Activated CD4-positive, alpha-beta T cell treated with anti-CD3 and anti-CD28 coated beads, Interleukin-2, amount 10 ng/mL, durations not matched to agents 7 days and 5 days (primary cell): ENCODE measurements around the gene PARP4. TPM values are rescaled to one million over a fixed set of nuclear protein-coding genes. Genes with fewer than 3 reads are reported as not detected.
"Not testable (repeated sequence)": the region's sequence is repeated elsewhere in the genome, so short reads cannot be mapped to it uniquely, and the experiment has no call there.

Experiments used
- CTCF ChIA-PET: fragments of 350-600 bp; sonication (Branson Sonifier 250); formaldehyde crosslinking; loops from one replicate; lab custom pipeline; 2021; ENCODE audit warnings: antibody characterized with exemption; lab: Charles Lee
- POLR2A ChIA-PET: fragments of 350-600 bp; sonication (Branson Sonifier 250); formaldehyde crosslinking; loops from one replicate; lab custom pipeline; 2021; ENCODE audit warnings: antibody characterized with exemption; lab: Charles Lee
- DNase-seq: peaks from one replicate; pipeline ENCODE4 v3.0.0-alpha.2; 2020
- H3K27ac Mint-ChIP-seq: one replicate; pipeline ENCODE4 v1.8.0; 2021; ENCODE audit warnings: mild to moderate bottlenecking, moderate library complexity, mixed read lengths
- H3K27me3 Mint-ChIP-seq: one replicate; pipeline ENCODE4 v1.8.0; 2021; ENCODE audit warnings: mixed read lengths
- H3K36me3 Mint-ChIP-seq: one replicate; pipeline ENCODE4 v1.8.0; 2021; ENCODE audit warnings: low read depth, mixed read lengths
- H3K4me1 Mint-ChIP-seq: one replicate; pipeline ENCODE4 v1.8.0; 2021; ENCODE audit warnings: mixed read lengths
- H3K4me3 Mint-ChIP-seq: one replicate; pipeline ENCODE4 v1.8.0; 2021; ENCODE audit warnings: mild to moderate bottlenecking, moderate library complexity, mixed read lengths
- H3K9me3 Mint-ChIP-seq: one replicate; pipeline ENCODE4 v1.8.0; 2021; ENCODE audit warnings: mixed read lengths
- total RNA-seq, 2 experiments: library from RNA; stranded (reverse); gene quantifications; one replicate each; pipeline ENCODE4 v1.2.3, GENCODE V29; 2021

PARP4 gene
- total RNA-seq, result 10 to 100 TPM; 67.8 to 76.4 TPM

DNA sequence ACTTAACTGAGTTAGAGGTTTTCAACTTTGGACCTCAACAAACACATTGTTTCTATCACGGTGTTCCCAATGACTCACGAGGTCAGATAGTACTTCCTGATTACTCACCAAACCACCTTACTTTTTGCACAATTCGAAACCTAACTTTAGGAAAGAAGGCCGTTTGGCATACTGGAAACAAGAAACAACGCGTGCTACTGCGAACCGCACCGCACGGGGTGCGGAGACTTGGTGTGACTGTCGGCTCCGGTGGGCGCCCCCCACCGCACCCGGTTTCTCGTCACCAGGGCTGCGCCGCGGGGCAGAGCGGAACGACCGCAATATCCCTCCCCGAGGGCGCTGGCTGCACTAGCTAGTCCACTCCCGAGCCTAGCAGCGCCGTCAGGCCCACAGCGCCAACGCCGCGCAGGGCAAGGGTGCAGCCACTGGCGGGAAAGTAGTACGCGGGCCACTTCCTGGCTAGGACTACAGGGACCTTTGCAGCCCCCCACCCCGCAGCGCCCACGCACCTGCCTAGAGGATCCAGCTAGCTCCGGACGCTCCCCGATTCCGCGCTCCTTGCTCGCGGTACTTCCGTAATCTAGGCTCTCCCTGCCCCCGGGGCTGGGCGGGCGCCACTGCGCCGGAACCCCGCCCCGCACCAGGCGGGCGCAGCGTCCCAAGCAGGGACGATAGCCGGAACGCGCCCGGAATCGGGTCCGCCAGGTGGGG lies at the start of gene PARP4:
Gene PARP4, minus strand, starts transcription at position 582 of the 711 bp plus-strand sequence. CDS start 9,002 bp downstream, outside the sequence.
- H3K27ac Mint-ChIP-seq, result peak within 1 kb of the TSS; percentile 87
- peak within 1 kb of the TSS; percentile 83 for H3K4me3 Mint-ChIP-seq
- ChIA-PET POLR2A (interaction anchor here (0.6 kb wide), 1 partner anchor 242 kb away, joined by 3 read pairs; no protein-coding TSS in a partner anchor), CTCF (no interaction called here)
- H3K27me3 Mint-ChIP-seq, result no peaks in the 10 kb centered on the region
- peak; percentile 75 for DNase-seq
- H3K9me3 Mint-ChIP-seq, result peaks cover 3% of the 10 kb centered on the region
- H3K36me3 Mint-ChIP-seq, result peaks cover 16% of the 10 kb centered on the region
- H3K4me1 Mint-ChIP-seq, result peaks cover 34% of the 10 kb centered on the region

GRCh38 chr13:24560579-24561187 lies 48.1 kb upstream of the PARP4 start:
- Mint-ChIP-seq H3K27me3 (peaks cover 42% of the 10 kb centered on the region), H3K4me1 (peaks cover 12% of the 10 kb centered on the region)
- POLR2A ChIA-PET, H3K27ac Mint-ChIP-seq, H3K36me3 Mint-ChIP-seq, H3K9me3 Mint-ChIP-seq, CTCF ChIA-PET, H3K4me3 Mint-ChIP-seq, DNase-seq: not testable (repeated sequence)

- peaks cover 12% of the 10 kb centered on the region for H3K4me1 Mint-ChIP-seq
- H3K4me3 Mint-ChIP-seq, CTCF ChIA-PET, H3K36me3 Mint-ChIP-seq, DNase-seq, H3K9me3 Mint-ChIP-seq, H3K27ac Mint-ChIP-seq, POLR2A ChIA-PET: not testable (repeated sequence)
- H3K27me3 Mint-ChIP-seq, result peaks cover 37% of the 10 kb centered on the region
Measured at GRCh38 chr13:24559431-24560218, 47.0 kb upstream of the PARP4 start.

DNA sequence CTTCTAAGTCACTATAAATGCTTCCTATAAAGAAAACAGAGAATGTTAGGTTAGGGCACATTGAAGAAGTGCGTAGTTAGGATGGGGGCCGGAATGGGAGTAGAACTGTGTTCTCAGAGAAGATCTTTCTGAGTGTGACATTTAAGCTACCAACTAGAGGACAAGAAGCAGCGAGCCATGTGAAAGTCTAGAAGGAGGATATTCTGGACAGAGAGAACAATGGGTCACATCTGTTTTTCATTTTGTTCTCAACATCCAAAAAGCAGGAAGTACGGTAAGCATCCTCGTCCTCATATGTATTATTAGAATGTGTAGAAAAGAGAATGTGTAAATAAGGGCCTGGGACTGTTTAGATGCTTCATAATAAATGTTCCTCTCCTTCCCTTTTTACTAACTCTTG lies 44.5 kb upstream of the PARP4 start:
- no peak overlapping the region for H3K4me3 Mint-ChIP-seq
- no peak for DNase-seq
- no peaks in the 10 kb centered on the region for H3K9me3 Mint-ChIP-seq
- H3K27ac Mint-ChIP-seq, result no peak overlapping the region
- no peaks in the 10 kb centered on the region for H3K36me3 Mint-ChIP-seq
- H3K4me1 Mint-ChIP-seq, result peaks cover 12% of the 10 kb centered on the region
- peaks cover 43% of the 10 kb centered on the region for H3K27me3 Mint-ChIP-seq
- CTCF ChIA-PET, result interaction anchor here (1.4 kb wide), 1 partner anchor 16 kb away, joined by 3 read pairs; no protein-coding TSS in a partner anchor
- POLR2A ChIA-PET, result interaction anchor here (0.6 kb wide), 1 partner anchor 290 kb away, joined by 3 read pairs; no protein-coding TSS in a partner anchor

- peaks cover 51% of the 10 kb centered on the region for H3K27me3 Mint-ChIP-seq
- POLR2A ChIA-PET, H3K27ac Mint-ChIP-seq: not testable (repeated sequence)
Measured at GRCh38 chr13:24553892-24554291, 41.3 kb upstream of the PARP4 start.

DNA sequence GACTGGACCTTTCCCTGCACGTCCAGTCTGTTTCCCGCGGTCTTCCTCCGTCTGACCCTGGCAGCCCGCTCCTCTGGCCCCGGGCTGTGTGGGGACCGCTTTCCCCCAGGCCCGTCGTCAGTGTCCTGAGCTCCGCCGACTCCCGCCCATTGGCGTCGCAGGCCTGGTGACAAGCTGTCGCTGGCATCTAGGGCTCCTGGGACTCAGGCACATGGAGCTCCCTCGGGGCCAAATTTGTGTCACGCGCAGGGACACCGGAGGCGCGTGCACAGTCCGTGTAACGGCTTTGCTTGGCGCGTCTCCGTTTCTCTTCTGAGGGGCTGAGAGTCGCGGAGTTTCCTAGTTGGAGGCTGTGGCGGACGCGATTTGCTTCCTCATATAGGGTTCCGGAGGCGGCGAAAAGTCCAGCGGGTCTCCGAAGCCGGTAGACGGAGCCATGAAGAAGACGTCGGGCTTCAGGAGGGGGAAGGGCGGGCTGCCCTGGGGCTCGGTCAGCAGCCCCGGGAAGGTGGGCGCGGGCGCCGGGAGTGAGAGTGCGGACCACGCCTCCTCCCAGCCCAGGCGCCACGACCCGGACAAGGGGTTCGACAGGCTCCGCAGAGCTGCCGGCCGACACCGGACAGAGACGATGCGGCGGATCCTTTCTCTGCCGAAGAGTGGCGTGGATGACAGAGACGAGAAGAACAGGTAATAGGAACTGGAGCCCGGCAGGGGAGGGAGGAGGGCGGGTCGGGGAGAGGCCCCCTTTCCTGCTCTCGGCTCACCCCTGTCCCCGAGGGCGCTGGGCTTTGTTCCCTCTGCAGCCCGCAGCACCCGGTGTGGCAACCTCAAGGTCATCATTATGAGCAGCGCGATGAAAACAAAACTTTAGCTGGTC lies 29.1 kb upstream of the PARP4 start:
- H3K9me3 Mint-ChIP-seq, H3K4me1 Mint-ChIP-seq, H3K27ac Mint-ChIP-seq, H3K36me3 Mint-ChIP-seq, POLR2A ChIA-PET: not testable (repeated sequence)
- Mint-ChIP-seq H3K4me3 (peak overlapping the region; percentile 70), H3K27me3 (peaks cover 59% of the 10 kb centered on the region)
- DNase-seq, result peak; percentile 18
- CTCF ChIA-PET, result interaction anchor here (1.0 kb wide), 1 partner anchor 16 kb away, joined by 3 read pairs; no protein-coding TSS in a partner anchor

More at GRCh38 chr13:24553892-24554291, 41.3 kb upstream of the PARP4 start:
- H3K4me3 Mint-ChIP-seq, H3K4me1 Mint-ChIP-seq, H3K9me3 Mint-ChIP-seq, CTCF ChIA-PET, DNase-seq, H3K36me3 Mint-ChIP-seq: not testable (repeated sequence)

DNA sequence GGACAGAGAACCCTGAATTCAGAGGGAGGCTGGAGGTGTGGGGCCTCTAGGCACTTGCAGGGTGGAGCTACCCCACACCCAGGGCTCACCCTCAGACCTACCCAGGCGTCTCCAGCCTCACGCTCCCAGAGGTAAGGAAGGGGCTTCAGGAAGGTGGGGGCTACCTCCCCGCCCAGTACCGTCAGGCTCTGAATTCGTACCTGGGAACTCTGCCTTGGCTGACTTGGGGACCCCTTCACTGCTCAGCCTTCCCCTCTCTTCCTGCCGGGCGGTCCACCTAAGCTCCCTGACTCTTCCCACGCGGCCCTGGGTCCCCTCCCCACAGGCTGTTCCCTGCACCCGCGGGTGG lies 28.5 kb upstream of the PARP4 start:
- ChIA-PET POLR2A (no interaction called here), CTCF (interaction anchor here (1.0 kb wide), 1 partner anchor 17 kb away, joined by 3 read pairs; no protein-coding TSS in a partner anchor)
- Mint-ChIP-seq H3K4me1 (peaks cover 6% of the 10 kb centered on the region), H3K4me3 (no peak overlapping the region), H3K27me3 (peaks cover 57% of the 10 kb centered on the region), H3K36me3 (no peaks in the 10 kb centered on the region), H3K27ac (no peak overlapping the region), H3K9me3 (no peaks in the 10 kb centered on the region)
- DNase-seq, result no peak

- H3K27ac Mint-ChIP-seq, result no peak overlapping the region
- H3K4me3 Mint-ChIP-seq, result peak overlapping the region; percentile 22
- ChIA-PET POLR2A (no interaction called here), CTCF (interaction anchor here (0.6 kb wide), 1 partner anchor 50 kb away, joined by 3 read pairs; no protein-coding TSS in a partner anchor)
- peaks cover 59% of the 10 kb centered on the region for H3K27me3 Mint-ChIP-seq
- no peak for DNase-seq
- H3K36me3 Mint-ChIP-seq, result no peaks in the 10 kb centered on the region
- H3K9me3 Mint-ChIP-seq, result no peaks in the 10 kb centered on the region
- peaks cover 6% of the 10 kb centered on the region for H3K4me1 Mint-ChIP-seq
Measured at GRCh38 chr13:24540236-24541126, 27.9 kb upstream of the PARP4 start.

DNA sequence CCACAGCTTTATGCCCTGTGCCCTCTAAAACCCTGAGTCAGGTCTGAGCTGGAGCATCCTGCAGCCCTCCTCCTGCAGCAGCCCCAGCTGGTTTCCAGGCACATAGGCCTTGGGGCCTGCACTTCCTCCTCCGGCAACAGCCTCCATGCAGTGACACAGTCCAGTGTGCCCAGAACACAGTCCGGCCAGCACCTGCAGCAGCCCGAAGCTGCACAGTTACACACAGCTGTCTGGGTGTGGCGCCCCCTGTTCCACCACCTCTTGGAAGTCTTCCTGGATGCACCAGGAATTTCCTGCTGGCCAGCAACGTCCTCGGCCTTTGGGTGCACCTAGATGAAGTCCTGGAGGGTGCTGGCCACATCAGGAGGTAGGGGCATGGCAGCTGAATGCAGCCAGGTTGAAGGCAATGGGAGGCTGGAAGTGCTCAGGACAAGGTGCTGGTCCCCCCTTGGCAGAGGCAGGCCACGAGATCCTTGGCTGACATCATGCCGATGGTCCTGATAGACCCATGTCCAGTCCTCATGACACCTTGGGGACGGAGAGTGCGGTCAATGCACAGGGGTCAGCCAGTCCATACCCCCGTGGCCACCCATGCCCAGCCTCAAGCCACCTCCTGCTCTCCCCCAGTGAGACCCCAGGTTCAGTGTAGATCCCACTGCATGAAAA lies 27.1 kb upstream of the PARP4 start:
- no peak overlapping the region for H3K4me3 Mint-ChIP-seq
- peaks cover 6% of the 10 kb centered on the region for H3K4me1 Mint-ChIP-seq
- ChIA-PET CTCF (interaction anchor here (1.0 kb wide), 1 partner anchor 10 kb away, joined by 3 read pairs; no protein-coding TSS in a partner anchor), POLR2A (no interaction called here)
- H3K27me3 Mint-ChIP-seq, result peaks cover 58% of the 10 kb centered on the region
- no peak for DNase-seq
- H3K9me3 Mint-ChIP-seq, result no peaks in the 10 kb centered on the region
- H3K36me3 Mint-ChIP-seq, result no peaks in the 10 kb centered on the region
- no peak overlapping the region for H3K27ac Mint-ChIP-seq

- H3K4me1 Mint-ChIP-seq, result no peaks in the 10 kb centered on the region
- H3K27me3 Mint-ChIP-seq, result peaks cover 49% of the 10 kb centered on the region
- H3K27ac Mint-ChIP-seq, result no peak overlapping the region
- no peaks in the 10 kb centered on the region for H3K9me3 Mint-ChIP-seq
- DNase-seq, result no peak
- no peak overlapping the region for H3K4me3 Mint-ChIP-seq
- ChIA-PET POLR2A (no interaction called here), CTCF (interaction anchor here (0.9 to 1.6 kb wide), 2 partner anchors 9 to 10 kb away, joined by 3 to 9 read pairs; no protein-coding TSS in a partner anchor)
- H3K36me3 Mint-ChIP-seq, result no peaks in the 10 kb centered on the region
Measured at GRCh38 chr13:24529478-24529877, 16.9 kb upstream of the PARP4 start.
